Measurements from ENCODE around the gene CORO6. TPM values are rescaled to one million over a fixed set of nuclear protein-coding genes. Genes with fewer than 3 reads are reported as not detected.

Gene CORO6
- polyA plus RNA-seq, 4 donors, result 0.67 to 7.3 (median 1.1) TPM

GRCh38 chr17:29566473-29567303, 56.0 kb downstream of the CORO6 start, which contains the start of gene ABHD15:
TSS of gene ABHD15 (minus strand) at chr17:29567037. CDS start at chr17:29566966, 71 bp downstream.
- H3K27ac ChIP-seq (ENCODE audit: low read depth in 1 of 3, low read length in 2 of 3), result peak within 1 kb of the TSS; percentile 86 to 99 (median 97)
- FAIRE-seq, result no peak

GRCh38 chr17:29565643-29566472, 56.9 kb downstream of the CORO6 start:
- H3K4me3 ChIP-seq (ENCODE audit: low read depth in 1 of 3, low read length in 3 of 3), result peak overlapping the region; percentile 52 to 68 (median 57)
- FAIRE-seq, result no peak
- H3K36me3 ChIP-seq (ENCODE audit: control insufficient read depth in 3 of 3, insufficient read depth in 2 of 3, low read depth in 1 of 3, low read length in 3 of 3), result peaks cover 0 to 41% (median 9%) of the 10 kb centered on the region in 3 donors
- H3K27ac ChIP-seq (ENCODE audit: low read depth in 1 of 3, low read length in 2 of 3), result peak overlapping the region; percentile 74 to 97 (median 75)
- WGBS, 3 donors, result 2 to 14% (median 6%) methylated on average over 41 to 55 of the region's 55 CpGs
- no peaks in the 10 kb centered on the region for H3K9me3 ChIP-seq (ENCODE audit: control insufficient read depth in 2 of 2, insufficient read depth in 1 of 2, low read depth in 1 of 2, low read length in 1 of 2)
- peaks cover 0 to 39% (median 8%) of the 10 kb centered on the region in 3 donors for H3K4me1 ChIP-seq (ENCODE audit: control insufficient read depth in 3 of 3, insufficient read depth in 2 of 3, low read depth in 1 of 3, low read length in 2 of 3)
- DNase-seq, result peak; percentile 73 to 86
- peaks cover 0 to 8% (median 0%) of the 10 kb centered on the region in 3 donors for H3K27me3 ChIP-seq (ENCODE audit: control insufficient read depth in 3 of 3, insufficient read depth in 3 of 3, low read length in 3 of 3)

More at GRCh38 chr17:29566473-29567303, 56.0 kb downstream of the CORO6 start, which contains the start of gene ABHD15:
- 0 to 1% (median 1%) methylated on average over 76 to 94 of the region's 94 CpGs for WGBS, 3 donors
- peaks cover 0 to 42% (median 8%) of the 10 kb centered on the region in 3 donors for H3K4me1 ChIP-seq (ENCODE audit: control insufficient read depth in 3 of 3, insufficient read depth in 2 of 3, low read depth in 1 of 3, low read length in 2 of 3)
- H3K36me3 ChIP-seq (ENCODE audit: control insufficient read depth in 3 of 3, insufficient read depth in 2 of 3, low read depth in 1 of 3, low read length in 3 of 3), result peaks cover 0 to 43% (median 6%) of the 10 kb centered on the region in 3 donors
- peak within 1 kb of the TSS; percentile 52 to 74 (median 68) for H3K4me3 ChIP-seq (ENCODE audit: low read depth in 1 of 3, low read length in 3 of 3)
- DNase-seq, result peak; percentile 84 to 93
- no peaks in the 10 kb centered on the region for H3K9me3 ChIP-seq (ENCODE audit: control insufficient read depth in 2 of 2, insufficient read depth in 1 of 2, low read depth in 1 of 2, low read length in 1 of 2)
- peaks cover 0 to 8% (median 0%) of the 10 kb centered on the region in 3 donors for H3K27me3 ChIP-seq (ENCODE audit: control insufficient read depth in 3 of 3, insufficient read depth in 3 of 3, low read length in 3 of 3)

Other genes with a start within 250 kb of the CORO6 start
- gene TAOK1, start 232.5 kb downstream of the CORO6 start, polyA plus RNA-seq, result 10 to 100 TPM in 1 of 4 donors, 1 to 10 TPM in 3; 4.1 to 18.8 (median 5.9) TPM
- gene ABHD15, start 55.9 kb downstream of the CORO6 start, polyA plus RNA-seq, result 10 to 100 TPM in 1 of 4 donors, 1 to 10 TPM in 3; 6.5 to 27.0 (median 9.0) TPM
- 100 to 1,000 TPM in 2 of 4 donors, 10 to 100 TPM in 2; 66.4 to 326 (median 192) TPM for gene TP53I13, start 54.2 kb downstream of the CORO6 start, polyA plus RNA-seq
- 10 to 100 TPM; 19.7 to 36.2 (median 25.5) TPM for gene GIT1, start 33.3 kb downstream of the CORO6 start, polyA plus RNA-seq
- gene ANKRD13B, start 29.8 kb downstream of the CORO6 start, polyA plus RNA-seq, result 1 to 10 TPM in 3 of 4 donors, not detected in 1; 2.5 to 4.0 (median 3.0) TPM